CD1c-positive myeloid dendritic cell (primary cell): ENCODE measurements around the gene MST1.
"Not testable (repeated sequence)": the region's sequence is repeated elsewhere in the genome, so short reads cannot be mapped to it uniquely, and the experiment has no call there.

Experiments used
- DNase-seq: peaks from one replicate; pipeline ENCODE4 v3.0.0-alpha.2; 2016; ENCODE audit errors: extremely low spot score

MST1 gene

GRCh38 chr3:49700453-49701128 lies 11.3 kb upstream of the MST1 start:
- no peak for DNase-seq

GRCh38 chr3:49700014-49700413 lies 10.7 kb upstream of the MST1 start:
- no peak for DNase-seq

- no peak for DNase-seq
These were observed 10.2 kb upstream of the MST1 start for GRCh38 chr3:49699281-49699979.

GRCh38 chr3:49695350-49696015 lies 6.2 kb upstream of the MST1 start:
- not testable (repeated sequence) for DNase-seq

DNA sequence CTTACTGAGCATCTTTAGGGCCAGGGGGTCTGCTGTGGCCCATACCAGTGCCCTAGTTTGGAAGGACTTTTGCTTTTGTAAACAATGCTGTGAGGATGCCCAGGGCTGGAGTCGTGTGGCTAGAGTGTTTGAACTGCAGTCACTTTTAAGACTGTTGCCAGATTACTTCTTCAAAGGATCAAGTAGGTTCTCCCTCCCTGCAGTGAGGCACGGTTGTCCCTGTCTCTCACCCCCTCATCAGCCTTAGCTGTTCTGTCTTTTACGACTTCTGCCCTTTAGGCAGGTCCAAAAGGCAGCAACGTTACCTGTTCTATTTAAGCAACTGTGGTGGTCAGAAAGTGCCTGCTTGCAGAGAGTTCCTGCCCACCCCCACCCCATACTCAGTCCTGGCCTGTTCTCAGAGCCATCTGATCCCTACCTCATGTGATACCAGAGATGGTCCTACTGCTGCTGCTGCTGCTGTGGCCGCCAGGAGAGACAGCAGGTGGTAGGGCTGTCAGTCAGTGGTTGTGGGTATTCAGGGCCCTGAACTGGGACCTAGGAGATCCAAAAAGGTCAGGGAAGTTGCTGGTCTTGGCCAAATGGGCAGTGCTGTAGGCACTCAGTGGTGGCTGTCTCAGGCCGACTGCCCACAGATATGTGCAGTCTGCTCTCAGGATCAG lies 5.3 kb upstream of the MST1 start:
- DNase-seq: not testable (repeated sequence)

GRCh38 chr3:49691481-49691880 lies 2.2 kb upstream of the MST1 start:
- not testable (repeated sequence) for DNase-seq

DNA sequence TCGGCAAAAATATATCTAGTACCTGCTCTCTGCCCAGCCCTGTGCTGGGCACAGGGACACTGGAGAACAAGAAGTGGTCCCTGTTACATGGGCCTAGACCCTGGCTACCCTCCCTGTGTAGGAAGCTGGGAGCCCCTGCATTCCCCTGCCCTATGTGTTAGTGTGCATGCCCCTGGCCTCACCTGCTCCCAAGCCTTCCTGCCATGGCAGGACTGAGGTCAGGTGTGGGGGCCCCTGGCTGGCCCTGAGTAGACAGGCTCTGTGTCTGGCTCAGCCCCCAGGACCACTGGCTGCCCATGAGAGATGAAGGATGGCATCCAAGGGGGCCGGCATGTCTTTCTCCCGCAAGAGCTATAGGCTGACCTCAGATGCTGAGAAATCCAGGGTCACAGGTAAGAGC lies 1.6 kb upstream of the MST1 start:
- DNase-seq: not testable (repeated sequence)

DNA sequence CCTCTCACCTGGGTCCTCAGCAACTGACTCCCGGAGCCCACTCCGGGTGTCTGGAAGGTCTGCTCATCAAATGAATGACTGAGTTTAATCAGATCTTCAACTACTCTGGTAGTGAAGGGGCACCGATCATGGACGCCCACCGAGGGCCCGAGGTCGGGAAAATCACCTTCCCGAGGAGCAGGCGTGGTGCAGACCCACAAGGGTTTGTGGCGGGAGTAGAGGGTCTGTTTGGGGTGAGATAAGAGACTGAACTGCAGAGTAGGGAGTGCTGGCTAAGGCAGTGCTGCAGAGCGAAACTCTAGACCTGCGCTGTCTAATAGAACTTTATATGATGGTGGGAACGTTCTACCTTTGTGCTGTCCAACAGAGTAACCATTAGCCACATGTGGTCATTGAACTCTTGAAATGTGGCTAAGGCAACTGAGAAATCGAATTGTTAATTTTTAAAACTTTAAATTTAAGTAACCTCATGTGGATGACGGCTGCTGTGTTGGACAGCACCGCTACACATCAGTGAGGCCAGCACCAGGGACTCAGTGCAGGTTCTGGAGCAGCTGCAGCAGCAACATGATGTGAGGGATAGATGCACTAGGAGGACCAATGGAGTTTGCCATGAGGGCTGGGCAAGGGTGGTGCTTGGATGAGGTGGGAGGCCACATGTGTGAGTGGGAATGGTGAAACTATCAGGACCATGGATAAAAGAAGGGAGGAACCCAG lies 792 bp upstream of the MST1 start:
- not testable (repeated sequence) for DNase-seq

GRCh38 chr3:49688338-49689045 lies 782 bp downstream of the MST1 start:
- not testable (repeated sequence) for DNase-seq

GRCh38 chr3:49687424-49687795 lies 1.9 kb downstream of the MST1 start:
- DNase-seq: not testable (repeated sequence)

DNA sequence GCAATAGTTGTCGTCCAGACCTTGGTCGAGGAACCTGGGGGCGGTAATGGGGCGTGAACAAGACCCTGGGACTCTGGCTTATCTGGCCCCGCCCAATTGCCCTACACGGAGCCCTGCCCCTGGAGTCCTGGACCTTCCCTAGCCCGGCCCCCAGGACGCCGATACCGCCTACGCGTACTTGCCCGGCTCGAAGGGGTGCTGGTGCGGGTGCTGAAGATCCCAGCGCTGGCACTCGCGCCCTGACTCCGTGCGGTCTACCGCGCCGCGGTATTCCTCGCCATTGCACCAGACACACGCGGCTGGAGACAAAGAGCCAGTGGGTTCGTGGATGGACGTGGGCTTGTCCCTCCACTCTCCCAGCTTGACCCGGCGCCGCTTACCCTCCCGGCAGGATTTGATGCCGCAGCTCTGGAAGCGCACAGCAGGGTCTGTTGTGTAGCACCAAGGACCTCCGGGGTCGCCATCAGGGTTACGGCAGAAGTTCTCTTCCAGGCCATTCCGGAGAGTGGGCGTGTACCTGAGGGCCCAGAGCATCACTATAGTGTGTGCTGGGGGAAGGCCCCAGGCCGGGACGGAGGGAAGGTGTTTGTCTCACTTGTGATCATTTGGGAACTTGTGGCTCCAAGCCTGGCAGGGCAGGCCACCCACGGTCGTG lies 2.4 kb downstream of the MST1 start:
- peak; percentile 65 for DNase-seq

GRCh38 chr3:49686346-49686745 lies 2.9 kb downstream of the MST1 start:
- DNase-seq: not testable (repeated sequence)

- not testable (repeated sequence) for DNase-seq
These were observed 3.4 kb downstream of the MST1 start for GRCh38 chr3:49685846-49686245.

- DNase-seq: not testable (repeated sequence)
These were observed 4.2 kb downstream of the MST1 start for GRCh38 chr3:49685103-49685502.

GRCh38 chr3:49684453-49684852 lies 4.8 kb downstream of the MST1 start:
- not testable (repeated sequence) for DNase-seq

- DNase-seq: no peak
These were observed 6.1 kb downstream of the MST1 start for GRCh38 chr3:49683162-49683561.

DNA sequence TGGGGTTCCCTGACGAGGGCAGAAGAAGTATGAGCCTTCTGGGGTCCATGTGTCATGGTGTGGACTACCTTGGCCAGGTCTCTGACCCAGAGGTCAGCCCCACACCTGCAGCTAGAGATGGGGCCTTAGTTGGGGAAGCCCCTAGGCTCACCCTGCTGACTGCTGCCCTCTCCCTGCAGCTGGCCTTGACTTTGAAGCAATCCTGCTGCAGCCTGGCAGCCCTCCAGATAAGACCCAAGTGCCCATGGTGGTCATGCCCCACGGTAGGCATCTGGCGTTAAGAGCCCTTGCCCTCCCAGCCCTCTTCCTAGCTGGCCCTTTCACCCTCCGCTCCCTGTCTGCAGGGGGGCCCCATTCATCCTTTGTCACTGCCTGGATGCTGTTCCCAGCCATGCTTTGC lies 7.7 kb downstream of the MST1 start:
- no peak for DNase-seq

- no peak for DNase-seq
These were observed 8.1 kb downstream of the MST1 start for GRCh38 chr3:49681232-49681522.

- no peak for DNase-seq
These were observed 8.6 kb downstream of the MST1 start for GRCh38 chr3:49680493-49681231.

GRCh38 chr3:49675912-49676311 lies 13.4 kb downstream of the MST1 start:
- DNase-seq: no peak
